KMS-11 (cell line): ENCODE measurements around the gene ADAM15.

Source experiments
- H2AFZ ChIP-seq: fragments of 200-600 bp; sonication (generic); 2 replicates; pipeline ENCODE4 v1.6.1; 2016; ENCODE audit warnings: antibody characterized with exemption, mixed run types, low read depth
- H3K27ac ChIP-seq: fragments of 200-600 bp; sonication (generic); 2 replicates; pipeline ENCODE4 v1.6.1; 2016; ENCODE audit warnings: mild to moderate bottlenecking, mixed run types
- H3K27me3 ChIP-seq: fragments of 200-600 bp; sonication (generic); 2 replicates; pipeline ENCODE4 v1.6.1; 2017; ENCODE audit warnings: mild to moderate bottlenecking, low read depth, mixed run types, moderate library complexity; ENCODE audit not compliant: insufficient read depth
- H3K36me3 ChIP-seq: fragments of 200-600 bp; sonication (generic); 2 replicates; pipeline ENCODE4 v1.6.1; 2017; ENCODE audit warnings: mild to moderate bottlenecking, mixed run types; ENCODE audit not compliant: insufficient read depth
- H3K4me1 ChIP-seq: fragments of 200-600 bp; sonication (generic); 2 replicates; pipeline ENCODE4 v1.6.1; 2016; ENCODE audit warnings: mild to moderate bottlenecking, low read depth, mixed run types; ENCODE audit not compliant: poor library complexity, severe bottlenecking
- H3K4me2 ChIP-seq: fragments of 200-600 bp; sonication (generic); 2 replicates; pipeline ENCODE4 v1.7.0; 2016; ENCODE audit warnings: mild to moderate bottlenecking, mixed run types
- H3K4me3 ChIP-seq: fragments of 200-600 bp; sonication (generic); IDR thresholded peaks from 2 replicates; pipeline ENCODE4 v1.6.1; 2017; ENCODE audit warnings: low read depth, low read length, mixed read lengths; ENCODE audit not compliant: insufficient read depth
- H3K79me2 ChIP-seq: fragments of 200-600 bp; sonication (generic); 2 replicates; pipeline ENCODE4 v1.6.1; 2016; ENCODE audit warnings: low read depth, mixed run types; ENCODE audit not compliant: insufficient read depth
- H3K9ac ChIP-seq: fragments of 200-600 bp; sonication (generic); 2 replicates; pipeline ENCODE4 v1.6.1; 2016; ENCODE audit warnings: mild to moderate bottlenecking, mixed run types
- H4K20me1 ChIP-seq: fragments of 200-600 bp; sonication (generic); 2 replicates; pipeline ENCODE4 v1.6.1; 2016; ENCODE audit warnings: mild to moderate bottlenecking, mixed run types; ENCODE audit not compliant: insufficient read depth
- CTCF ChIP-seq: fragments of 200-600 bp; sonication (generic); conservative IDR thresholded peaks from 2 replicates; pipeline ENCODE4 v1.6.1; 2017; ENCODE audit warnings: low read depth, mild to moderate bottlenecking, antibody characterized with exemption, low read length, moderate library complexity, mixed read lengths

The ADAM15 gene

GRCh38 chr1:155029513-155030242 is 21.4 kb upstream of the ADAM15 start:
- Histone ChIP-seq H3K4me2 (no peak overlapping the region), H3K4me1 (no peaks in the 10 kb centered on the region), H3K9ac (no peak overlapping the region)

GRCh38 chr1:155030243-155030795 is 20.8 kb upstream of the ADAM15 start:
- Histone ChIP-seq H3K79me2 (no peaks in the 10 kb centered on the region), H3K27me3 (peaks cover 41% of the 10 kb centered on the region; the same call in 1 of the 2 replicates), H4K20me1 (no peaks in the 10 kb centered on the region), H2AFZ (no peak overlapping the region), H3K4me3 (no peak overlapping the region), H3K9ac (no peak overlapping the region), H3K4me1 (no peaks in the 10 kb centered on the region), H3K4me2 (no peak overlapping the region), H3K27ac (no peak overlapping the region), H3K36me3 (no peaks in the 10 kb centered on the region)
- no peak for TF ChIP-seq CTCF

More at GRCh38 chr1:155029513-155030242, 21.4 kb upstream of the ADAM15 start:
- no peak overlapping the region for H2AFZ ChIP-seq
- H4K20me1 ChIP-seq = no peaks in the 10 kb centered on the region
- no peaks in the 10 kb centered on the region for H3K36me3 ChIP-seq
- peaks cover 39% of the 10 kb centered on the region; the same call in 1 of the 2 replicates for H3K27me3 ChIP-seq
- no peak for TF ChIP-seq CTCF
- H3K79me2 ChIP-seq = no peaks in the 10 kb centered on the region
- no peak overlapping the region for H3K27ac ChIP-seq
- H3K4me3 ChIP-seq = no peak overlapping the region

GRCh38 chr1:155030899-155031298 is 20.2 kb upstream of the ADAM15 start:
- Histone ChIP-seq H3K27ac (no peak overlapping the region), H3K9ac (no peak overlapping the region), H3K36me3 (no peaks in the 10 kb centered on the region), H3K79me2 (no peaks in the 10 kb centered on the region), H2AFZ (no peak overlapping the region), H3K27me3 (peaks cover 41% of the 10 kb centered on the region; the same call in 1 of the 2 replicates), H4K20me1 (no peaks in the 10 kb centered on the region), H3K4me1 (no peaks in the 10 kb centered on the region), H3K4me2 (no peak overlapping the region), H3K4me3 (no peak overlapping the region)
- no peak for TF ChIP-seq CTCF

GRCh38 chr1:155032886-155033285 is 18.2 kb upstream of the ADAM15 start:
- Histone ChIP-seq H3K27ac (no peak overlapping the region), H2AFZ (no peak overlapping the region), H3K36me3 (no peaks in the 10 kb centered on the region), H3K79me2 (no peaks in the 10 kb centered on the region), H3K9ac (no peak overlapping the region), H3K4me3 (no peak overlapping the region), H3K4me2 (no peak overlapping the region), H4K20me1 (no peaks in the 10 kb centered on the region), H3K4me1 (no peaks in the 10 kb centered on the region), H3K27me3 (peaks cover 41% of the 10 kb centered on the region; the same call in 1 of the 2 replicates)
- no peak for TF ChIP-seq CTCF
